Fibroblast of lung (primary cell): ENCODE measurements around the gene CC2D1A. TPM values are rescaled to one million over a fixed set of nuclear protein-coding genes. Genes with fewer than 3 reads are reported as not detected.

Experiments used
- DNase-seq, 2 donors: peaks; one replicate each; pipeline versions ENCODE4 v3.0.0 to v3.0.0-alpha.2; 2010; ENCODE audit warnings: low read depth in 2 of 2
- H2AFZ ChIP-seq: 2 replicates; pipeline ENCODE4 v1.5.1; 2012; ENCODE audit warnings: low read length, control low read depth, inconsistent platforms
- H3K27ac ChIP-seq: 2 replicates; pipeline ENCODE4 v1.5.1; 2011; ENCODE audit warnings: low read length, control low read depth; ENCODE audit not compliant: insufficient read depth
- H3K27me3 ChIP-seq: 2 replicates; pipeline ENCODE4 v1.5.1; 2011; ENCODE audit warnings: mild to moderate bottlenecking, low read length; ENCODE audit not compliant: control insufficient read depth, insufficient read depth
- H3K36me3 ChIP-seq: 2 replicates; pipeline ENCODE4 v1.5.1; 2011; ENCODE audit warnings: low read length; ENCODE audit not compliant: control insufficient read depth, insufficient read depth
- H3K4me1 ChIP-seq: 2 replicates; pipeline ENCODE4 v1.5.1; 2011; ENCODE audit warnings: low read length; ENCODE audit not compliant: control insufficient read depth, insufficient read depth; ENCODE audit errors: extremely low read depth
- H3K4me2 ChIP-seq: 2 replicates; pipeline ENCODE4 v1.5.1; 2011; ENCODE audit warnings: low read length, control low read depth; ENCODE audit not compliant: insufficient read depth; ENCODE audit errors: extremely low read depth
- H3K4me3 ChIP-seq, 4 experiments: fragments of 200-600 bp in 1 of 4; sonication (generic) in 1 of 4; replicated peaks in 1 of 4; 2 replicates each; pipeline ENCODE4 v1.5.1; 2011 to 2016; ENCODE audit warnings: low read length in 4 of 4, low read depth in 3 of 4, mild to moderate bottlenecking in 3 of 4, control low read depth in 2 of 4, inconsistent platforms in 1 of 4, mixed read lengths in 1 of 4; ENCODE audit not compliant: insufficient read depth in 1 of 4; ENCODE audit errors: control extremely low read depth in 1 of 4
- H3K79me2 ChIP-seq: 2 replicates; pipeline ENCODE4 v1.5.1; 2012; ENCODE audit warnings: mild to moderate bottlenecking, low read length, inconsistent platforms; ENCODE audit not compliant: control insufficient read depth, insufficient read depth
- H3K9ac ChIP-seq: 2 replicates; pipeline ENCODE4 v1.5.1; 2011; ENCODE audit warnings: mild to moderate bottlenecking, low read length, control low read depth; ENCODE audit not compliant: insufficient read depth
- H3K9me3 ChIP-seq: 2 replicates; pipeline ENCODE4 v1.5.1; 2012; ENCODE audit warnings: low read depth, low read length; ENCODE audit not compliant: control insufficient read depth, insufficient read depth
- H4K20me1 ChIP-seq: 2 replicates; pipeline ENCODE4 v1.5.1; 2011; ENCODE audit warnings: low read length; ENCODE audit not compliant: control insufficient read depth, insufficient read depth; ENCODE audit errors: extremely low read depth
- EZH2 ChIP-seq: IDR thresholded peaks from 2 replicates; pipeline ENCODE4 v1.5.1; 2012; ENCODE audit warnings: low read length, control low read depth, mild to moderate bottlenecking; ENCODE audit errors: missing control alignments
- polyA plus RNA-seq, 2 donors: library from polyadenylated mRNA; depleted of rRNA in 1 of 2; stranded (reverse) in 1 of 2; unstranded in 1 of 2; fragments of >200 nt; gene quantifications; 2 replicates each; pipeline ENCODE4 v1.2.1, GENCODE V29; 2011 to 2012; ENCODE audit warnings: missing spikeins in 1 of 2
- total RNA-seq: library from RNA; depleted of rRNA; stranded (reverse); fragments of >200 nt; gene quantifications from 2 replicates; pipeline ENCODE4 v1.2.1, GENCODE V29; 2014
- TF ChIP-seq, protein P1 (sequence below), 2 donors: IDR thresholded peaks in 1 of 2; conservative IDR thresholded peaks in 1 of 2; 1 replicate in 1 of 2; 2 replicates in 1 of 2; pipeline ENCODE4 v1.5.1; 2011 to 2012; ENCODE audit warnings: low read length in 2 of 2, control low read depth in 1 of 2, inconsistent platforms in 1 of 2, low read depth in 1 of 2, mild to moderate bottlenecking in 1 of 2

The CC2D1A gene
- total and polyA plus RNA-seq, 2 donors (not counting 1 experiment from before 2014, with no cell fraction given), result 7.0 to 10.6 TPM

DNA sequence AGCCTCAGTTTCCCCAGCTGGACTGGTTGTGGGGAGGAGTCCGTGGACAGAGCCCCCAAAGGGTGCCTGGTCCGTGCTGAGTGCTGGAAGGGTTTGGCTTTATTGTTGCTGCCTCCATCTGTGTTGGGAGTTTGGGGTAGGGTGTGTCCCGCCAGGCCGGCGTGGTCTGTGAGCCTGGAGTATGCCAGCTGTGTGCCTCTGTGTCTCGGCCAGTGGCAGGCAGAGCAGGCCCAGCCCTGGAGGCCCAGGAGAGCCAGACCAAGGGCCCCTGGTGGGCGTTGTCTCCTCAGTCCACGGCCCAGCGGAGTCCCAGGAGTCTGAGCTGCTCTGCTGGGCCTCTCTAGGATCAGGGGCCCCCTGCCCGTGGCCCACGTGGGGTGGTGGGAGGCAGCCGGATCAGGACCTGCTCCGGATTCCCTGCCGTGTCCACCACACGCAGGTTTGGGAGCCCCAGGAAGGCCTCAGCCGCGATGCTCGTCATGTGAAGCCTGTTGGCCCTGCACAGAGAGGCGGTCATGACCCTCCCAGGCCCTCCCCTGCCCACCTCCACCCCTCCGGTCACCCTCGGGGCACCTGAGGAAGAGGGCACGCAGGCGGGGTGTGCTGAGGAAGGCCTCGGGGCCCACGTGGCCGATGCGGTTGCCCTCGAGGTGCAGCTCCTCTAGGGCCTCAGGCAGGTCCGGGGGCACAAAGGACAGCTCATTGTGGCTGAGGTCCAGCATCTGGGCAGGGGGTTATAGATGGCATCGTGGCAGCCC is 25.6 kb downstream of the CC2D1A start:
- Histone ChIP-seq H4K20me1 (no peaks in the 10 kb centered on the region), H3K27me3 (no peaks in the 10 kb centered on the region), H3K4me3 (no peak overlapping the region), H3K9me3 (no peaks in the 10 kb centered on the region), H3K9ac (no peak overlapping the region), H3K4me1 (no peaks in the 10 kb centered on the region), H2AFZ (no peak overlapping the region), H3K4me2 (no peak overlapping the region), H3K79me2 (no peaks in the 10 kb centered on the region), H3K36me3 (peaks cover 5% of the 10 kb centered on the region), H3K27ac (no peak overlapping the region)
- DNase-seq, result no peak
- no peak for TF ChIP-seq EZH2
- TF ChIP-seq, protein P1, sequence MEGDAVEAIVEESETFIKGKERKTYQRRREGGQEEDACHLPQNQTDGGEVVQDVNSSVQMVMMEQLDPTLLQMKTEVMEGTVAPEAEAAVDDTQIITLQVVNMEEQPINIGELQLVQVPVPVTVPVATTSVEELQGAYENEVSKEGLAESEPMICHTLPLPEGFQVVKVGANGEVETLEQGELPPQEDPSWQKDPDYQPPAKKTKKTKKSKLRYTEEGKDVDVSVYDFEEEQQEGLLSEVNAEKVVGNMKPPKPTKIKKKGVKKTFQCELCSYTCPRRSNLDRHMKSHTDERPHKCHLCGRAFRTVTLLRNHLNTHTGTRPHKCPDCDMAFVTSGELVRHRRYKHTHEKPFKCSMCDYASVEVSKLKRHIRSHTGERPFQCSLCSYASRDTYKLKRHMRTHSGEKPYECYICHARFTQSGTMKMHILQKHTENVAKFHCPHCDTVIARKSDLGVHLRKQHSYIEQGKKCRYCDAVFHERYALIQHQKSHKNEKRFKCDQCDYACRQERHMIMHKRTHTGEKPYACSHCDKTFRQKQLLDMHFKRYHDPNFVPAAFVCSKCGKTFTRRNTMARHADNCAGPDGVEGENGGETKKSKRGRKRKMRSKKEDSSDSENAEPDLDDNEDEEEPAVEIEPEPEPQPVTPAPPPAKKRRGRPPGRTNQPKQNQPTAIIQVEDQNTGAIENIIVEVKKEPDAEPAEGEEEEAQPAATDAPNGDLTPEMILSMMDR (conservative IDR thresholded peaks at IDR 0.05 in 1 of 2, IDR thresholded peaks at IDR 0.05 in 1 of 2; ENCODE audit: low read depth in 1 of 2, low read length in 2 of 2), result no peak

DNA sequence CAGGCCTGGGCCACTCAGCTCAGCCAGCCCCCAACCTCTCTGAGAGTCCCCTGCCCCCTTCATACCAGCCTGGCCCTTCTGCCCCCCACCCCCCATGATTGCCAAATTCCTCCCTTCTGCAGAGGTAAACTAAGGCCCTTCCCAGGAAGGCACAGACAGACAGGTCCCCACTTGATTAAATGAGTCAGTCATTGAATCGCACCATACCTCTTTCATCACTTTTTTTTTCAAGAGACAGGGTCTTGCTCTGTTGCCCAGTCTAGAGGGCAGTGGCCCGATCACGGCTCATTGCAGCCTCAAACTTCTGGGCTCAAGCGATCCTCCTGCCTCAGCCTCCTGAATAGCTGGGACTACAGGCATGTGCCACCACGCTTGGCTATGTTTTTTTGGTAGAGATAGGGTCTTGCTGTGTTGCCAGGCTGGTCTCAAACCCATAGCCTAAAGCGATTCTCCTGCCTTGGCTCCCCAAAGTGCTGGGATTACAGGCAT is 26.2 kb downstream of the CC2D1A start:
- TF ChIP-seq EZH2, result no peak
- TF ChIP-seq, protein P1 (conservative IDR thresholded peaks at IDR 0.05 in 1 of 2, IDR thresholded peaks at IDR 0.05 in 1 of 2; ENCODE audit: low read depth in 1 of 2, low read length in 2 of 2), result no peak

DNA sequence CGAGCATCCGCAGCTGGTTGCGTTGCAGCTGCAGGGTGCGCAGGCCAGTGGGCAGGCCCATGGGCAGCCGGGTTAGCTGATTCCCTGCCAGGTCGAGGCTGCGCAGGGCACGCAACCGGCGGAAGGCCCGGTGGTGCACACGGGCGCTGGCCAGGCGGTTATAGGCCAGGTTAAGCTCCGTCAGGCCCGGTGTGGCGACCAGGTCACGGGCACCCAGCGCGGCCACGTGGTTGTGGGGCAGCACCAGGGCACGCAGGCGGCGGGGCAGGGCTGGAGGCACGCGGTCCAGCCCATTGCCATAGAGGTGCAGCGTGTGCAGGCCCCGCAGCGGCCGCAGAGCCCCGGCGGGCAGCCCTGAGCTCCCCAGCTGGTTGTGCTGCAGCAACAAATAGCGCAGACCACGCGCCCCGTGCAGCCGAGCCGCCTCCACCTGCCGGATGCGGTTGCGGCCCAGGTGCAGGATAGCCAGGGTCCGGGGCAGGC is 27.0 kb downstream of the CC2D1A start:
- DNase-seq, result no peak
- H3K27ac ChIP-seq, result no peak overlapping the region
- H3K27me3 ChIP-seq, result no peaks in the 10 kb centered on the region
- H3K9ac ChIP-seq, result no peak overlapping the region
- TF ChIP-seq, protein P1 (conservative IDR thresholded peaks at IDR 0.05 in 1 of 2, IDR thresholded peaks at IDR 0.05 in 1 of 2; ENCODE audit: low read depth in 1 of 2, low read length in 2 of 2), result no peak
- TF ChIP-seq EZH2, result no peak
- no peaks in the 10 kb centered on the region for H3K79me2 ChIP-seq
- peaks cover 2% of the 10 kb centered on the region for H3K4me1 ChIP-seq
- H3K4me3 ChIP-seq, result no peak overlapping the region
- H4K20me1 ChIP-seq, result no peaks in the 10 kb centered on the region
- H3K4me2 ChIP-seq, result no peak overlapping the region
- H3K9me3 ChIP-seq, result no peaks in the 10 kb centered on the region
- H2AFZ ChIP-seq, result no peak overlapping the region
- peaks cover 1% of the 10 kb centered on the region for H3K36me3 ChIP-seq

More for the DNA sequence above, 26.2 kb downstream of the CC2D1A start:
- no peak overlapping the region for H3K27ac ChIP-seq
- no peak overlapping the region for H3K4me3 ChIP-seq
- peaks cover 3% of the 10 kb centered on the region for H3K36me3 ChIP-seq
- H3K27me3 ChIP-seq, result no peaks in the 10 kb centered on the region
- no peaks in the 10 kb centered on the region for H3K79me2 ChIP-seq
- H4K20me1 ChIP-seq, result no peaks in the 10 kb centered on the region
- no peaks in the 10 kb centered on the region for H3K9me3 ChIP-seq
- no peak overlapping the region for H3K4me2 ChIP-seq
- no peak for DNase-seq
- no peak overlapping the region for H2AFZ ChIP-seq
- H3K4me1 ChIP-seq, result peaks cover under 1% of the 10 kb centered on the region
- H3K9ac ChIP-seq, result no peak overlapping the region
